Stimulated activated naive CD4-positive, alpha-beta T cell treated with Interleukin-2 at 50 U/mL for 16 hours (primary cell): ENCODE data around the gene TNS3.

ENCODE experiments used
- DNase-seq: peaks from one replicate; lab custom pipeline; 2025; lab: John Stamatoyannopoulos, UW

Gene TNS3

DNA sequence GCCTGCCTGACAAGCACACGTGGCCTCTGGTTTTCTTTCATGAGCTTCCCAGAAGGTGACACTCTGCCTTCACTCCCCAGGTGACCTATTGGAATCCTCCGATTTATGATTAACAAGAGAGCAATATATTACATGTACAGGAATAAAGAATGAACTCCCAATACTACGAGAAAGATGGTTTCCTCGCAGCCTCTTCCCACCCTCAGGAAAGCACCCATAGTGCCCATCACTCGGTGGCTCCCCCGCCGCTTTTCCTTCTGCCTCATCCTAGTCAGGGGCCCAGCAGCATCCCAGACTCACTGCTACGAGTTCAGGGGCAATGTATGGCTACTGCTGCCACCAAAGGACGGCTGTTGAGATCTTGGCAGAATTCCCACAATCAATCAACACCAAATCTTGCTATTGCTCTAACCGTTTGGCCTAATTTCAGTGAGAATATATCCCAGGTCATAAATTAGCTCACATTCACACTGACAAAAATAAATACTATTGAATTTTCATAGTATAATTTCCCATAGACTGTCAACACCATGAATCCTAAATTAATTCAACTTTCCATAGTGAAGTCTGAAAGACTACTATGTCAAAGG is 196.3 kb downstream of the TNS3 start:
- no peak for DNase-seq

DNA sequence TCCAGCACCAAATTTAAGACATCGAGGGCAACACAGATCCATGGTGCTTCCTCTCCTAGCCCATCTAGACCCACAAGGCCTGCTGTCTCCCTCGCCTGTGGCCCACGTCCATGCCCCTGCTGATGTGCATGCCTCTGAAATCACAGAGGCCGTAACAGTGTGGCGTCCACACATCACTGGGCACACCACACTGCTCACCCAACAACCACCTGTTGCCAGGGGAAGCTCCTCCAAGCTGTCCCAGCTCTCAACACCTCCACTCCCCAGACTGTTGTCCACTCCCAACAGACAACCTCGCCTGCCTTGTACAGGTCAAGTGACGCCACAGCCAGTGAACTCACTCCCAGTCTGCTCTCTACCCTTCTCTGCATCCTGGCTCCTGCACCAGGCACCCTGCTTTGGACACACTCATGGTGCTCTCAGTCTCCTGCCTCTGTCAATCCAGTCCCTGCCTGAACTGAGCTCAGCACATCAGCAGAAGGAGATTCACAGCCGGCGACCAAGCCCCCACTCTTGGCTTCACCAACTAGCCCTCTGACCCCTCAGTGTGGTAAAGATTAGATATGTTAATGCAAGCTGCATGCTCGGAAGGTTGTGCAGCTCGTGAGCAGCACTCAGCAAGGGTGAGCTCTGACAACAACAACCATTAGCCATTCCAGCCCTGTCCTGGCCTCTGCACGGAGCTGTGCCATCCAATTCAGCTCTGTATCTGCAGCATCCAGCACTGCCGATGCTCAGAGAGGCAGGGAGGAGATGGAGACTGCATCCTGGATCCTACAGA is 197.0 kb downstream of the TNS3 start:
- no peak for DNase-seq

DNA sequence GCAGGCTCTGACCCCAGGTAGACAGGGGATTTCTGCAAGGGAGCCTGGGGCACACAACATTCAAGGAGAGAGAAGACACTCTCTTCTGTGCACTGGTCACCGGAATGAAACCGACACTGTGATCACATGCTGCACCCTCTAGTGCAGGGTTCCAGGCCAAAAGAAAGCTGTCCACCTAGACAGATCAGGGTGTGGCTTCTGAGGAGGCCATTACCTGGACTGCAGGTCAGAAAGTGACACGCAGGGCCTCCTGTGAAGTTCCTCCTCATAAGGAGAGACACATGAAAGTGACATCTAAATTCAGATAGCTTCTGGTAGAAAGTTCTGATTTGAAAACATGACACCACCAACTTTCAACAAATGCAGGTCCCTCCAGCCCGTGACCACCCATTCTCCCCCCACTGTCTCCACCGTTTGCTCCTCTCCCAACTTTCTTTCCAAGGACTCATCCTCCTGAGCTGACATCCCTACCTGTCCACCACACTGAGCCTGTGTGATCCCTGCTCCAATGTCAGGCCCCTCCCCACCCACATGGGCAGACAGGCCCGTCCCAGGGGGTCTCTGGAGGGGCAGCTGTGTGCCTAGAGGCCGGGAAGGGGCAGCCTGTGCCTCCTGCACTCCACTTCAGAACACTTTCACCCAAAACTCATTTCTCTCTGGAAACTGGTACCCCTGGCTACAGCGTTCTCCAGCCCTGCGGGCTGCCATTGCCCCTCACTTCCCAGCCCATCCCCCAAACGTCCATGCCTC is 198.0 kb downstream of the TNS3 start:
- DNase-seq, result no peak

DNA sequence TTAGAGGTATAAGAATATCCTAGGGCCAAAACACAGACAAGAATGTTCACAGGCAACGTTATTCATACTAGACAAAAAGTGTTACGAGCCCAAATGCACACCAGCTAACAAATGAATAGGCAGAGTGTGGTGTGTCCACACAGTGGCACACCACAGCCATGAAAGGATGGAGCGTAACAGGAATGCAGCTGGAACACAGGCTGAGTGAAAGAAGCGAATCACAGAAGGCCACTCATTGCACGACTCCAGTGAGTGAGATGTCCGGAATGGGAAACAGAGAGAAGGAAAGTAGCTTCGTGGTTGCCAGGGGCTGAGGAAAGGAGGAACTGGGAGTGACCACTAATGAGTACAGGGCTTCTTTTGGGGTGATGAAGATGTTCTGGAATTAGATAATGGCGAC is 198.8 kb downstream of the TNS3 start:
- no peak for DNase-seq

DNA sequence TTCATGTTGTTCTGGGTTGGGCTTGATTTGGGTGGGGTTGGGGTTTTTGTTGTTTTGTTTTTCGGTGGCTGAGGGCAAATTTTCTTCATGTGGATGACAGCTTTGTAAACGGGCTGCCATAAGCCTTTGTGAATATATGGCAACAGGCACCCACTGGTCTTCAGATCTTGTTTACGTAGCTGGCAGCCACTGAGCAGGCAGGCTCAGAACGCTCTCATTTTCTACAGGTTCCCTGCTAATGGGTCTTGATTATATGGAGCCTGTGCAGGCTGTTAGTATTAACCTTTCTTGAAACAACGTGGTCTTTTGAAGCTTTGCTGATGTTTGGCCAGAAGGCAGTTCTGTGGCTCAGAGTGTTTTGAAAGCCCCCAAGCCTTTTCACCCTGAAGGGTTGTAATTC is 199.7 kb downstream of the TNS3 start:
- DNase-seq, result no peak

DNA sequence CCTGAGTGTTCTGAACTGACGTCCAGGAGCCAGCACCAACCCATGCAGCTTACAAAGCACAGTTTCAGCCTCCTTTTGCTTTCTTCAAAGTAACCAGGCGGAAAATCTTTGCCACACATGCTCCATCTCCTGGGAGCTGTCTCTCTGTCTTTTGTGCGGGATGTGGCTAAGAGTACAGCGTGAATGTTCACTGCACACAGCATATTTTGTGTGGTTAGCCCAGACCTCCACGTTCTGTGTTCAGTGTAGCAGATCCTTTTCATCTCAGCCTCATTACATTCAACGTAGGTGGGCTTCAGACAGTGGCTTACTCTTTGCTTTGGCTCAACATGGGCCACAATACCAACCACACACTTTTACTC is 200.8 kb downstream of the TNS3 start:
- DNase-seq, result no peak

DNA sequence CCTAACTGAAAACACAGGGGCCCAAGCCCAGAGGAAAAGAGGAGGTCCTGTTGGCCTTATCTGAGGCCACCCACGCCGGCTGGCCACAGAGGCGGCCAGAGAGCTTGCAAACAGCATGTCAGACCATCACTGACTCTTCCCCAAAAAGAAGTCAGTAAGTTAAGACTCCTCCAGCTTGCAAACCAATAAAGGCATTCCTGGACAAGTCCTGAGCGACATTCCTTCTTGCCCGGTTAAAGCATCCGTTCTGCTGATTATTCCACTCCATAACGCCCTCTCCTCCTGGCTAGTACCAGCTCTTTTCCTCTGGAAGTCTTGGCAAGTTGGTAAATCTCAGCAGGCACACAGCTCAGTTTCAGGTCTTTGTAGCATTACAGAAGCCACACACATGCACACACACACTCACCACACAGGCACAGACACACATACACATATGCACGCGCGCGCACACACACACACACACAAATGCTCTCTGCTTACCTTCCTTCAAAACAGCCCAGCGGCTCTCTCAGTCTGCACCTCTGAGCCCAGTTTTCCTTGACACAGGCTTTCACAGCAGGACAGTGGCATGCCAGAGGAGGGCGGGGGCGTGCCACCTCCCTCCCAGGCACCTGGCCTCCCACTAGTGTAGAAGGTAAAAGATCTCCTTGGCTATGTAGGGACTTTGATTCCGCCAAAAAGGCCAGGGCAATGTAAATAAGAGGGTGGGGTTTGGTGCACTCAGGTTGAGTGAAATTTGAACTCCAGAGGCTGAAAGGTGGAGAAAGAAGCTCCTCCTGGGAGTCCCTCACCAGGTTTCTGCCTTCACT is 201.4 kb downstream of the TNS3 start:
- DNase-seq, result no peak

DNA sequence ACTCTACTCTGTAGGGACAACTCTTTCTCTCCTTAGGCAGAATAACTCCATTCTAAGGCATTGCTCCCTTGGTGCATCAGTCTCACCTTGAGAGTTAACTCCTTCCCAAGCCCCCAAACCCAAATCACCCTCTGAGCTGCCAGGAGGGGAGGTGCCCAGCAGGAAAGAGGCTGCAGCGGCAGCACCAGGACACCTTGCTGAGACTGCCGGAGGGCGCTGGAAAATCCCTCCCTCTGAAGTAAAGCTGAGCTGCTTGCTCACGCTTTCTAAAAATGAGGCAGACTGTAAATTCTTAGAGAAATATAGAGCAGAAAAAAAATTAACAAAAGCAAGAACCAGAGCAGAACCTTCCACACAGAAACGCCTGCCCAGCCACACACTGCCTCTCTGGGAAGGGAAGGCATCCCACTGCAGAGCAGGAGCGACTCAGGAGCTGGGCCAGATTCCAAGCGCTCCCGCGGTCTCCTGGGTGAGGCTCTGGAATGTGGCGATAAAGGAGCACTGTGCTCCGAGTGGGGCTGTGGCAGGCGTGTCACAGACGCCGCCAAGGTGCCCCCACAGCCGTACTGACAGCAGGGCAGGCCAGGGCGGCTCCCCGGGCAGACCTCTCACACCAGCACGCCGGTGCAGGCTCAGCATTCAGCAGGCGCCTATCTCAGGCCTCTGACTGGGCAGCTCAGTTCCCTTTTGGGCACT is 202.1 kb downstream of the TNS3 start:
- DNase-seq, result no peak

DNA sequence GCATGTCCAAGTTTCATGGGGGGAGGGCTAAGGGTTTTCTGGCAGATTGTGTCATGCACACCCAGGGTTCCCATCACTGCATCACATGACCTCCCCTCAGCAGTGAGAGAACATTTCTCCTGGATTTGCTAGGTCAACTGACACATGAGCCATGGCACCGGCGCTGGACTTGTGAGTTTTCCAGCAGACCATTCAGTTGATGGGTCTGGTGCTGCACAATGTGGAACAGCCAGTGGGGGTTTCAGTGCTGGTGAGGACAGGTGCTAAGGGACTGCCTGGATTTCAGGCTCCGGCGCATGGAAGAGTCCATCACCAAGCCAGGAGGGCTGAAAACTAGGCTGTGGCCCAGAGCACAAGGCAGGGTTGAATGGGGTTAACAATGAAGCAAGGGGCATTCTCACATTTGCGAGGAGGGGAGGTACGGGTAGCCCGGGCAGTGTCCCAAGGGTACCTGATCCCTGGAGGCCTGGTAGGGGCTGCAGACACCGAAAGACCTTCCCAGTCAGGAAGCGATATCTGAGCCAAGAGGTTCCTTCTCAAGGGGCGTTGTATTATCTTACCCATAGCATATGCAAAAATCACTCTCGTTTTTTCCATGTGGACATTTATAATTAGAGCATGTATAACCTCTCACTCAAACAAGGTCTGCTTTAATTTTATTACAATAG is 203.0 kb downstream of the TNS3 start:
- no peak for DNase-seq

DNA sequence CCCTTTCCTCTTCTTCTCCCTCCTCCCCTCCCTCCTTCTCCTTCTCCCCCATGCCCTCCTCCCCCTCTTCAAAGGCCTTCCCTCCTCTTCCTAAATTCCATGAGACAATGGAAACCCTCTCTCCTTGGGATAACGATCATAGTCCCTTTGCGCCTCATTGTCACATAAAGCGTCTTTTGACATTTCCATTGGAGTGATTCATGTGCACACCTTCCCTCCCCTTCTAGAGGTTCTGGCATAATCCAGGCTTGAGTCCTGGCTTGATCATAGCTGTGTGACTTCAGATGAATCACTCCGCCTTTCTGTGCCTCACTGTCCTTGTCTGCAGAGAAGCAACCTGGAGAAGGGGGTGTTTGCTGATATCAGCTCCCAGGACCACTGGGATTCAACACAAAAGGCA is 204.2 kb downstream of the TNS3 start:
- DNase-seq, result no peak

DNA sequence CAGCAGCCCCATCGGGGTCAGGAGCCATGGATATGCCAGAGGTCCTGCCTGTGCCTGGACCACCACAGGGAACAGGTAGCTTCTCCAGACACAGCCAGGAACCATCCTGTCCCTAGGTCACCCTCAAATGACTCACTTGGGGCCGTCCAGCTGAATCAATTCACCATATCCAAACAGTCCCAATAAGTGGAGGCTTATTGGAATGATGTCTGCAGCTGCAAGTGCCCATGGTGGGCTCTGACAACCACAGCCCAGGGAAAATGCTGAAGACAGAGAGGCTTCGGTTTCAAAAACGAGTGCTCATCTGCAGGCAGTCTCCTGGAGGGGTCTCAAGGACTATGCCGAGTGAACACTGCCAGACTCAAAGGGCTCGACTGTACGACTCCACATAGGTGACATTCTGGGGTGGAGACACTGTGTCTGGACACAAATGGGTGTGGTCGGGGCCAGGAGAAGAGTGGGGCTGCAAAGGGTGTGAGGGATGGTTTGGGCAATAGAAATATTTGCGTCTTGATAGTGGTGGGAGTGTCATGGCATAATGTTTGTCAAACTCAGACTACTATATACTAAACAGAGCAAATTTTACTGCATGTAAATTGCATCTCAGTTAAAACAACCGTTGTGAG is 204.8 kb downstream of the TNS3 start:
- no peak for DNase-seq

DNA sequence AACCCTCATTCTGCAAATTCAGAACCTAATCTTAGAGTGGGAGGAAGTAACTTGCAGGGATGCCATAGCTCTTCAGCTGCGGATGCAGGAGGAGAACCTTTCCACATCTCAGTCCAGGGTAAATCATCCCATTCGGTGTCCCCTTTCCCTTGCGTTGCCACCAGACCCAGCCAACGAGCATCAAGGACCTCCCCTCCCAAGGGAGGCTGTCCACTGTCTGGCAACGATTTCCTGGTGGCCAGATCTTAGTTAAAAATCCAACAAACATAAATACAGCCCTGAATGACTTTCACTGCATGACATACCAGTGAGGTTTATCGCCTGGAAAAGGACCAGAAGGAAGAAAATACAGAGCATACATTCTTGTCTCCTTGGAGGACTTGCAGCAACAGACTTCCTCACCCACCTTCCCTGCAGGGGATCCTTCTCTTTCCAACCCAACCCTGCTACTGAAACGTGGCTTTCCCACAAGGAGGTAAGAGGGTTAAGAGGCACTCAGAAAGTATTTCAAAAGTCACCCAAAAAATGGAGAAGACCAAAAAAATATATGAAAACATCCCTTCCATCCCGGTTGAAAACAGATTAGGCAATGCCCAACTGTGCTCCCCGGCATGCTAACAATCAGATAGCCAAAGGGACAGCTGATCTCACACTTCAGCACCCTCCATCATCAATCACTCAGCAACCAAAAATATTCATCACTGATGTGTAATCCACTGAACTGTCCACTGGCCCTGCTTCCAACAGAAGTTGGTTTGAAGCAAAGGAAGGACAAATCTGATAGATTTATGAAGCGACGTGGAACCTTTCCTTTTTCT is 206.6 kb downstream of the TNS3 start:
- no peak for DNase-seq

DNA sequence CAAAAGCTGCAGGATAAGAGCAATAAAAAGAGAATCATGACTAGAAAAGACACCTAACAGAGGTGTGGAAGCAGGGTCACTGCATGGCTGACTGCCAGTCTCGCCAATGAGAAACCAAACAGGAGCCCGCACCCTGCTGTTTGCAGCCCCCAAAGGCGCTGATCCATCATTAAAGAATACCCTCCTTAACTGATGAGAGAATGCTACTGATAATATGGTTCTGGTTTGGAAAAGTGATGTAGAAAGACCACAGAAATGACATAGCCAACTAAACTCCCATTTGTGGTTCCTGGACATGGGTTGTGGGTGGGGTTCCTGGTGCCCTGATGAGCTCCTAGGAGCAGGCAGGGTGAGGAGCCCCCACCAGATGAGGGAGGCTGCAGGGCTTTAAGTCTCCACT is 207.4 kb downstream of the TNS3 start:
- DNase-seq, result no peak

DNA sequence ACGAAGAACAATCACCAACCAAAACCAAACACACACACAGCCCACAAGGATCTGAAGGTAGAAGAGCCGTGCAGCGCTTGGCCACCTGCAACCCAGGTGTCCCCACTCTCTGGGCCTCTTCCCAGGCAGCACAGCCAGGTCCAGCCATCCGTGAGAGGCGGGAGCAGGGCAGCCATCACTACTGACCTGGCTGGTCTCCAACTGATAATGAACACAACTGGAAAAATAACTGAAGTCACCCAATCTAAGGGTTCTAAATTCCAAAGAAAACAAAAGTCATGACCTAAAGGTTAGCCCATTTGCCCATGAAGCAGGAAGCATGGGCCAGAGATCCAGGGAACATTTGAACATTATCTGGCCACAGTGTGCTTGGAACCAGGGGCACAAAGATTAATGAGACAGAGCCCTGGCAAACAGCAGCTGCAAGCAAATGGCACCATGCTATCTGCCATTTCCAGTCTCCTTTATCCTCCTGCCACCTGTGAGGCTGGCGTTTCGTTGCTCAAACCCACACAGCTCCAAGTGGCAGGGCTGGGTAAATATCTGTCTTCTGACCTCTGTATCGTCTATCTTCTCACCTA is 207.9 kb downstream of the TNS3 start:
- no peak for DNase-seq

DNA sequence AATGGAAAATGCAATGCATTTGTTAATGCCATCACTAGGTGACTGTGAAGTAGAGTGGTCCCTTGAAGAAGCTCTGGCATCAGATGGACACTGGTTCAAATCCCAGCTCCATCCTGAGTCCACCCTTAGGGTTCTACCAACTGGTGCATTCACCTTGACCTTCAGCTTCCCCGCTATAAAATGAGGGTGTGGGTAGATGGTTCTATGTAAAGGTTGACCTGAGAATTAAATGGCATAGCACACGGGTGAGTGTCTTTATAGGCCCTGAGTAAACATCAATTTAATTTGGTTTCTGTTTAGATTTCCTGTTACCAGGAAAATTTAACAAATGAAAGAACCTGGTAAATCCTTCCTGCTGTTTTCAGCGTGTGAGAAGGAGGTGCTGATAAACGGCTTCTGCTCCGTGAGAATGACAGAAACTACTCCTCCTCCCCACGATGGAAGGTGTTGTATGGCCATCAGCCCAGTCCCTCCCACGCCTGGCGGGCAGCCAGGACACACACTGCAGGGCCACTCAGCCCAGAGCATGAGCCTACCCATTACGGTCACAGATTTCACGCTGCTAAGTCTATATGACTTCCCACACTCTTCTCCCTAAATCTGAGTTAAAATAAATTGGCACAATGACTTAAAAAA is 210.1 kb downstream of the TNS3 start:
- DNase-seq, result no peak

DNA sequence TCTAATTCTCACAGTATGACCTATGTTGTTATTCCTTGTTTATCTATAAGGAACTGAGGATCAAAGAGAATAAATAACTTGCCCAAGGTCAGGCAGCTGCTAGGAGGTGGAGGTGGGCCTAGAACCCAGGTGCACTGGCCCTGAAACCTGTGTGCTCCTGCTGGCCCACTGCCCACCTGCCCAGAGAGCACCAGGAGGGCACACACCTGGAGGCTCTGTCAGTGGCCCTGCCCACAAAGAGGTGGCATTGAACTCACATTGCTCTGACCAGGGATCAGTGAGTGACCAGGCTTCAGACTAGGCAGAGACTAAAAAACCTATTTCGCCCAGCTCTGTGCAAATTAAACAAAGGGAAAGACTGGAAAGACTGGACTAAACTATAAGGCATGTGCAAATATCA is 210.6 kb downstream of the TNS3 start:
- no peak for DNase-seq

DNA sequence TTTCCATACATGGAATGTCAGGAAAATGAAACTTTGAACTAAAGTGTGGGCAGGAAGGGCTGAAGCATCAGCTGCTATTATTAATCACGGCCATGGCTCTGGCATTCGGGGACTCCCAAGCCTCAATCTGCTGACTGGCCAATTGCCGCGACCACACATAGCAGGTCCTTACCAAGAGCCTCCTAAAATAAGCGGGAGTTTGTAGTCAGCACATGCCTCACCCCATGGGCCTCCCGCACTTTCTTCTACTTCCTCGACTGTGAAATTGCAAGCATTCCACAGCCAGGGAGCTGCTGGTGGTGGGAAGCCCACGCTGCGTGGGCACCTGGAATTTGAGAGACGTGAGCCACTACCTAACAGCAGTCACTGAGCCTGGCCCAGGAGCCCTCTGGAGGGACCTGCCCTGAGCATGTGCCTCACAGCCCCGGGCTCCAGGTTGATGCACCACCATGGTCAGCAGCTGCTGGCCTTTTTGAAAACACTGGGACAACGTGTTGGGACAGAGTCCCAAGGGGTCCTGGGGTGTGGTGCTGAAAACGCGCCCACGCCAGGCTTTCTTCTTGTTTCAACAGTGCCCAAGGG is 211.4 kb downstream of the TNS3 start:
- DNase-seq, result no peak

DNA sequence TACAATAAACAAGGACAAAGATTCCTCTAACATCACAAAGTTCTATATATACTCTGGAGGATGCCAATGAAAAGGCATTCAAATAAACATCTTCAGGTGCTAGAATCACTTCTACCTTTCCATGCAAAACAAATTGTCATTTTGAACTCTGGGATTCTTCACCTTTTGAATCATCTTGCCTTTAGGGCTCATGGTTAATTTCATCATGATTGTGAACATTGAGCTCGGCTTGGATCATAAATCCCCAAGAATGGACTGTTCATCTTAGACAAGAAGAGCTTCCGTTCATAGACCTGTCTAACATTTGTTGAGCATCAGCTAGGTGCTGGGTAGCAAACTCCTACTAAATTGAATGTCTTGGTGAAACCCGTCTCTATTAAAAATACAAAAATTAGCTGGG is 212.2 kb downstream of the TNS3 start:
- DNase-seq, result no peak
